T47D (cell line): Measurements from ENCODE around the gene EFHD2.
"Not testable (repeated sequence)": the region's sequence is repeated elsewhere in the genome, so short reads cannot be mapped to it uniquely, and the experiment has no call there.

Source experiments
- DNase-seq, 2 experiments: peaks; one replicate each; pipeline versions ENCODE4 v3.0.0 to v3.0.0-alpha.2; 2011 to 2012; ENCODE audit warnings: low read depth in 1 of 2, low spot score in 1 of 2
- JUND ChIP-seq: IDR thresholded peaks from 2 replicates; pipeline ENCODE4 v1.6.1; 2012; ENCODE audit warnings: low read depth
- in situ Hi-C: cut with HindIII; loops from 2 replicates; pipeline ENCODE4 v1.10.0; 2016; ENCODE audit warnings: low sequenced_read_pairs, low pct_unique_long_range_greater_than_20kb

Gene EFHD2

GRCh38 chr1:15380601-15381508, 28.8 kb upstream of the EFHD2 start:
- TF ChIP-seq JUND, result no peak
- in situ Hi-C loops, result no loop called here
- DNase-seq, result no peak

GRCh38 chr1:15381805-15382204, 27.9 kb upstream of the EFHD2 start:
- no peak for DNase-seq
- TF ChIP-seq JUND, result no peak
- in situ Hi-C loops, result no loop called here

- in situ Hi-C loops, result no loop called here
- no peak for TF ChIP-seq JUND
- DNase-seq, result no peak
Measured at GRCh38 chr1:15382601-15383518, 26.8 kb upstream of the EFHD2 start.

- no peak for TF ChIP-seq JUND
- in situ Hi-C loops, result no loop called here
- DNase-seq, result no peak
Measured at GRCh38 chr1:15383810-15384209, 25.9 kb upstream of the EFHD2 start.

- in situ Hi-C loops, result no loop called here
- TF ChIP-seq JUND, result no peak
- DNase-seq, result no peak
Measured at GRCh38 chr1:15384301-15384901, 25.3 kb upstream of the EFHD2 start.

- no peak for TF ChIP-seq JUND
- no peak for DNase-seq
- in situ Hi-C loops, result no loop called here
Measured at GRCh38 chr1:15385420-15385819, 24.3 kb upstream of the EFHD2 start.

GRCh38 chr1:15386164-15386749, 23.4 kb upstream of the EFHD2 start:
- in situ Hi-C loops, result no loop called here
- no peak for DNase-seq
- TF ChIP-seq JUND, result no peak

- no peak for DNase-seq
- TF ChIP-seq JUND, result no peak
- in situ Hi-C loops, result no loop called here
Measured at GRCh38 chr1:15388201-15388880, 21.3 kb upstream of the EFHD2 start.

- DNase-seq, in situ Hi-C loops: not testable (repeated sequence)
Measured at GRCh38 chr1:15389828-15390227, 19.9 kb upstream of the EFHD2 start.

GRCh38 chr1:15390667-15391066, 19.0 kb upstream of the EFHD2 start:
- DNase-seq, result no peak
- in situ Hi-C loops, result no loop called here

GRCh38 chr1:15391366-15391765, 18.3 kb upstream of the EFHD2 start:
- DNase-seq, result no peak
- TF ChIP-seq JUND, result no peak
- in situ Hi-C loops, result no loop called here

More at GRCh38 chr1:15390667-15391066, 19.0 kb upstream of the EFHD2 start:
- no peak for TF ChIP-seq JUND
